GM10266 (cell line): ENCODE measurements around the gene RPGR.

ENCODE experiments used
- DNase-seq: peaks from one replicate; pipeline ENCODE4 v3.0.0; 2012; ENCODE audit errors: extremely low spot score
- TF ChIP-seq, protein P1 (sequence below): IDR thresholded peaks from 2 replicates; pipeline ENCODE4 v1.5.1; 2012; ENCODE audit warnings: mild to moderate bottlenecking, low read depth; ENCODE audit not compliant: control insufficient read depth, insufficient read depth; ENCODE audit errors: missing control alignments

RPGR gene

DNA sequence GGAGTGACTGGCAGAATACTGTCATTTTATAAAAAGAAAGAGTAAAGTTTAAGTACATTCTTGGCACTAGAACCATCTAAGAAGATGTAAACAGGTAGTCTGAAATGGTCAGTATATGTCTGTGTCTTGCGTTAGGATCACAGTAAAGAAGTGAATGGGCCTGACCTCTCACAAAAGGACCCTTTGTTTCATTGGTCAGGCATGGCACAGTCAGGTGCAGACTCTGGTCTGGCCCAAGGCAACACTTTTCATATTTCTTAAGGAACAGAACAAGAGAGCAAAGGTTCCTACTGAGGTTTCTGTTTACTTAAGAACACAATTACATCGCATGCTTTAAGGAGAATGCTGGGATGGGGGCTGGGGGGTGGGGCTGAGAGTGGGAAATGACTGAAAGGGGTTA, 48.1 kb downstream of the RPGR start:
- TF ChIP-seq, protein P1, sequence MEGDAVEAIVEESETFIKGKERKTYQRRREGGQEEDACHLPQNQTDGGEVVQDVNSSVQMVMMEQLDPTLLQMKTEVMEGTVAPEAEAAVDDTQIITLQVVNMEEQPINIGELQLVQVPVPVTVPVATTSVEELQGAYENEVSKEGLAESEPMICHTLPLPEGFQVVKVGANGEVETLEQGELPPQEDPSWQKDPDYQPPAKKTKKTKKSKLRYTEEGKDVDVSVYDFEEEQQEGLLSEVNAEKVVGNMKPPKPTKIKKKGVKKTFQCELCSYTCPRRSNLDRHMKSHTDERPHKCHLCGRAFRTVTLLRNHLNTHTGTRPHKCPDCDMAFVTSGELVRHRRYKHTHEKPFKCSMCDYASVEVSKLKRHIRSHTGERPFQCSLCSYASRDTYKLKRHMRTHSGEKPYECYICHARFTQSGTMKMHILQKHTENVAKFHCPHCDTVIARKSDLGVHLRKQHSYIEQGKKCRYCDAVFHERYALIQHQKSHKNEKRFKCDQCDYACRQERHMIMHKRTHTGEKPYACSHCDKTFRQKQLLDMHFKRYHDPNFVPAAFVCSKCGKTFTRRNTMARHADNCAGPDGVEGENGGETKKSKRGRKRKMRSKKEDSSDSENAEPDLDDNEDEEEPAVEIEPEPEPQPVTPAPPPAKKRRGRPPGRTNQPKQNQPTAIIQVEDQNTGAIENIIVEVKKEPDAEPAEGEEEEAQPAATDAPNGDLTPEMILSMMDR, result no peak
- no peak for DNase-seq

DNA sequence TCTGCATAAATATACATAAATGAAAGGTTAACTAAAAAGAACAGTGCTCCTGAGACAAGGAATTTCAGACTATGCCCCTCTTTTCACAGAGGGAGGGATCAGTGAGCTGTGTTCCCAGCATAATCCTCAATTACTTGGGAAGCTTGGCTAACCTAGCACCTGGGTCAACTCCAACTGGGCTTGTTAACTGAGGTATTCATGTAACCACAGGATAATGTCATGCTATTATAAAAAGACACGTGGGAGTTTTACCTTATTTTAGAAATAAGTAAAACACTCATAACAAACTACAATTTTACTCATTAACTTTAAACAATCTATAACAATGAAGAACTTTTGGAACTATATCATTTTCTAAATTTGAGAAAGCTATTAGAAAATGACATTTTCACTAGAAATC, 48.6 kb downstream of the RPGR start:
- no peak for DNase-seq

DNA sequence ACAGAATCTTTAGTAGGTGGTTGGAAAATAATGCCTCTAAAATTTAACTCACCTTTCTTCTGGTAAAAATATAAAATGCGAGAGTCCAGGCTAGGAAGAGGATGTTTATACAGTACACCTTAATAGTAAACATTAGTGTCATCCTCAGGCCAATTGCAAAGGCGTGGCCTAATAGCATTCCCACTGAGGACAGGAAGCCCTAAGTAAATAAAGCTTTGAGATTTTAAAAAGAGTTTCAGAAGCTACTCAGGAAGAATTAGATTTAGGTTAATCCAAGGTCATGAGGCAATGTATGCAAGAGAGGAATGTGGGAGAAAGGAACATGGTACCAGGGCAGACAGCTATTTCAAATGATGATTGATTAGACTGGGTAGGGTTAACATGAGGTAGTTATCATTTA, 49.5 kb downstream of the RPGR start:
- TF ChIP-seq, protein P1, result no peak
- DNase-seq, result no peak

More for the DNA sequence above, 48.6 kb downstream of the RPGR start:
- TF ChIP-seq, protein P1, result no peak

DNA sequence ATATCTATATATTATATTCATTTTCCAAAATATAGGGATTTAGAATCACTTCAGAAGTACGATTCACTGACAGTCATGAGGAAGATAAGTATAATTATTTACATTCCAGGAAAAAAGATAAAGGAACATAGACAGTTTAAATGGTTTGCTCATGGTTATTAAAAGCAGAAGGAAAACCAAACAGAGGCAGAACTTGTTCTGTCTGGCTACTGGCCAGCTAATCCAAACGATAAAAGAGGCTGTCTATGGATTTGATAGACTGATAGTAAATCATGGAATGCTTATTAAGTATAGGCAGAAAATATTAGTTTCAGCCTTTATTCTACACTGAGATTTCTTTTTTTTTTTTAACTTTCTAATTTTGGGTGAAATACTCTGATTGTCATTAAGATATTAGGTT, 50.2 kb downstream of the RPGR start:
- TF ChIP-seq, protein P1, result no peak
- no peak for DNase-seq

DNA sequence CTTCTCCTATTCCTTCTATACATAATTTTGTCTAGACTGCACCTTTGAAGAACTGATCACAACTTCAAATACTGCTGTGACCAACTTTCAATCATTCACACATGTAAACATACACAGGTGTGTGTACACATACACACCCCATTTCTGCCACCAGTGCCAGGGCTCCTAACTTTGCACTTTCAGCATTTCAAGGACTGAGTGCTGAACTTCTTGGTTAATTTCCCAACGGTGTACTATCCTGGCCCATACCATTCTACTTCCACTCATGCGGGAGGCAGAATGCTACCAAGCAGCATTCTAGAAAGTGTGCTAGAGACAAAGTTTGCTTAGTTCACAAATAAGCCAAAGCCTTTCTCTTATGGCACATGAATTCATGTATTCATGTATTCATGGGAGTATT, 51.2 kb downstream of the RPGR start:
- no peak for DNase-seq
- TF ChIP-seq, protein P1, result no peak

DNA sequence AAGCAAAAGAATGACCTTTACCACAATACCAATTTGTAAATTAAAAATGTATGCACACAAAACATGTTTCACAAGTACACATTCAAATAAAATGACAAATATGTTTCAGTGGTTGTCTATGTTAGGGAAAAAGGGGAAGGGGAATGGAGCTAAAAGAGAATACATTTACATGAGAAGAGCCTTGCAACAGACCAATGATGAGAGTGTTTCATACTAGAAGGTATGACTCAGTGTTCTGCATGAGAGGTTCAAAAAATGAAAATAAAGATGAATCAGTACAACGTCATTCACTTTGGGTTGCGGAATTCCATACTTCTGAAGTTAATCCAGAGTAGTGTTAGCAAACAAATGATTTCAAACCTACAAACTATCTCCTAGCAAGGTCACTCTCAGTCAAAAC, 51.7 kb downstream of the RPGR start:
- DNase-seq, result no peak
- TF ChIP-seq, protein P1, result no peak

DNA sequence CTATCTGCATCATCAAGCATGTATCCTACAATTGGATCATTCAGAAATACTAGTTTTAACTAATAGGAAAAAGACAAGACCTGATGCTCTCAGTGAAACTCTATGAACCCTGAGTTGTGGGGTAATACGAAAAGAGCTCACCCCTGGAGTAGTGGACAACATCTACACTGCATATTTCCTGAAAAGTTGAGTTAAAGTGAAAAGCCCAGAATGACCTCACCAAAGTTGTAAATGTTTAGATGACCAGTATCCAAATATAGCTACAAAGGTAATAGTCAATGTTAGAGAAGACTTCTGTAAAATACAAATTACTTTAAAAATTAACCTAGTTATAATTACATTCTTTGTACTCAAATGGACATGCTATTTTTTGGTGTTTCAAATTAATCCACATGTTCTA, 53.9 kb downstream of the RPGR start:
- no peak for DNase-seq
- TF ChIP-seq, protein P1, result no peak
